GM06990 (cell line): Measurements from ENCODE around the gene C1QTNF1.

Experiments used
- DNase-seq: peaks from one replicate; pipeline ENCODE4 v3.0.0-alpha.2; 2011; ENCODE audit not compliant: insufficient read length; ENCODE audit errors: extremely low read depth
- H3K27me3 ChIP-seq: replicated peaks from 2 replicates; pipeline ENCODE4 v1.6.0; 2011; ENCODE audit warnings: low read length; ENCODE audit not compliant: control insufficient read depth, insufficient read depth
- H3K36me3 ChIP-seq: 2 replicates; pipeline ENCODE4 v1.5.1; 2011; ENCODE audit warnings: low read length; ENCODE audit not compliant: control insufficient read depth, insufficient read depth
- H3K4me3 ChIP-seq: replicated peaks from 2 replicates; pipeline ENCODE4 v1.5.1; 2011; ENCODE audit warnings: low read depth, mild to moderate bottlenecking, control low read depth, low read length
- TF ChIP-seq, protein P1 (sequence below): IDR thresholded peaks from 2 replicates; pipeline ENCODE4 v1.5.1; 2011; ENCODE audit warnings: low read length, control low read depth, mild to moderate bottlenecking, inconsistent platforms; ENCODE audit not compliant: insufficient read depth, poor library complexity, severe bottlenecking

Gene C1QTNF1, protein sequence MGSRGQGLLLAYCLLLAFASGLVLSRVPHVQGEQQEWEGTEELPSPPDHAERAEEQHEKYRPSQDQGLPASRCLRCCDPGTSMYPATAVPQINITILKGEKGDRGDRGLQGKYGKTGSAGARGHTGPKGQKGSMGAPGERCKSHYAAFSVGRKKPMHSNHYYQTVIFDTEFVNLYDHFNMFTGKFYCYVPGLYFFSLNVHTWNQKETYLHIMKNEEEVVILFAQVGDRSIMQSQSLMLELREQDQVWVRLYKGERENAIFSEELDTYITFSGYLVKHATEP

DNA sequence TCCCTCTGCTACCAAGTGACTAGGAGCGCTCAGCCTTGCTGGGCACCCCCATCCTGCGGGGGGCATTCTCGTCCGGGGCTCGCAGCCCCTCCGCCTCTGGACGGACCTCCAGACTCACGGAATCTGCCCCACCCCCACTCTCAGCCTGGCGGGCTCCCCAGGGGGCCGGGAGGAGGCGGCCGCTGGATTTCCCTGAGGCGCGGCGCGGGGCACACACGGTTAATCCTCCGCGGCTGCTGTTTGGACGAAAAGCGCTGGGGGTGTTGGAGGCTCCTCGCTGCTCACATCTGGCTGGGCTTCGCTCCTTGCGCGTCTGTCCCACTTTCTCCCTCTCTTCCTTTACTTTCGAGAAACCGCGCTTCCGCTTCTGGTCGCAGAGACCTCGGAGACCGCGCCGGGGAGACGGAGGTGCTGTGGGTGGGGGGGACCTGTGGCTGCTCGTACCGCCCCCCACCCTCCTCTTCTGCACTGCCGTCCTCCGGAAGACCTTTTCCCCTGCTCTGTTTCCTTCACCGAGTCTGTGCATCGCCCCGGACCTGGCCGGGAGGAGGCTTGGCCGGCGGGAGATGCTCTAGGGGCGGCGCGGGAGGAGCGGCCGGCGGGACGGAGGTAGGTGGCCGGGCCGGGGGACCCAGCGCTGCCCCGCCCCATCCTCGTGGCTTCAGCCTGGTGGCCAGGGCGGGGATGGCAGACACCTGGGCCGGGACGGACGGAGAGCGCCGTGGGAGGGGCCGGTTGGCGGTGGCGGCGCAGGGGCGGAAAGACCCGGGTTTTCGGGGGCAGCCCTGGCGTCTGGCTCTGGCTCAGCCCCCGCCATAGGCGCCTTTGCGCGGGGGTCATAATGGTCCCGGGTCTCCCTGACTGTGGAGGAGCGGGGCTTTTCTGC lies at the start of gene C1QTNF1:
Gene C1QTNF1, plus strand, starts transcription at position 284 of the 886 bp plus-strand sequence. CDS start 19,800 bp downstream, outside the sequence.
- Histone ChIP-seq H3K27me3 (peaks cover 4% of the 10 kb centered on the region; the same call in 1 of the 2 replicates), H3K4me3 (peak within 1 kb of the TSS; percentile 32), H3K36me3 (no peaks in the 10 kb centered on the region)
- no peak for DNase-seq
- TF ChIP-seq, protein P1, sequence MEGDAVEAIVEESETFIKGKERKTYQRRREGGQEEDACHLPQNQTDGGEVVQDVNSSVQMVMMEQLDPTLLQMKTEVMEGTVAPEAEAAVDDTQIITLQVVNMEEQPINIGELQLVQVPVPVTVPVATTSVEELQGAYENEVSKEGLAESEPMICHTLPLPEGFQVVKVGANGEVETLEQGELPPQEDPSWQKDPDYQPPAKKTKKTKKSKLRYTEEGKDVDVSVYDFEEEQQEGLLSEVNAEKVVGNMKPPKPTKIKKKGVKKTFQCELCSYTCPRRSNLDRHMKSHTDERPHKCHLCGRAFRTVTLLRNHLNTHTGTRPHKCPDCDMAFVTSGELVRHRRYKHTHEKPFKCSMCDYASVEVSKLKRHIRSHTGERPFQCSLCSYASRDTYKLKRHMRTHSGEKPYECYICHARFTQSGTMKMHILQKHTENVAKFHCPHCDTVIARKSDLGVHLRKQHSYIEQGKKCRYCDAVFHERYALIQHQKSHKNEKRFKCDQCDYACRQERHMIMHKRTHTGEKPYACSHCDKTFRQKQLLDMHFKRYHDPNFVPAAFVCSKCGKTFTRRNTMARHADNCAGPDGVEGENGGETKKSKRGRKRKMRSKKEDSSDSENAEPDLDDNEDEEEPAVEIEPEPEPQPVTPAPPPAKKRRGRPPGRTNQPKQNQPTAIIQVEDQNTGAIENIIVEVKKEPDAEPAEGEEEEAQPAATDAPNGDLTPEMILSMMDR: no peak

DNA sequence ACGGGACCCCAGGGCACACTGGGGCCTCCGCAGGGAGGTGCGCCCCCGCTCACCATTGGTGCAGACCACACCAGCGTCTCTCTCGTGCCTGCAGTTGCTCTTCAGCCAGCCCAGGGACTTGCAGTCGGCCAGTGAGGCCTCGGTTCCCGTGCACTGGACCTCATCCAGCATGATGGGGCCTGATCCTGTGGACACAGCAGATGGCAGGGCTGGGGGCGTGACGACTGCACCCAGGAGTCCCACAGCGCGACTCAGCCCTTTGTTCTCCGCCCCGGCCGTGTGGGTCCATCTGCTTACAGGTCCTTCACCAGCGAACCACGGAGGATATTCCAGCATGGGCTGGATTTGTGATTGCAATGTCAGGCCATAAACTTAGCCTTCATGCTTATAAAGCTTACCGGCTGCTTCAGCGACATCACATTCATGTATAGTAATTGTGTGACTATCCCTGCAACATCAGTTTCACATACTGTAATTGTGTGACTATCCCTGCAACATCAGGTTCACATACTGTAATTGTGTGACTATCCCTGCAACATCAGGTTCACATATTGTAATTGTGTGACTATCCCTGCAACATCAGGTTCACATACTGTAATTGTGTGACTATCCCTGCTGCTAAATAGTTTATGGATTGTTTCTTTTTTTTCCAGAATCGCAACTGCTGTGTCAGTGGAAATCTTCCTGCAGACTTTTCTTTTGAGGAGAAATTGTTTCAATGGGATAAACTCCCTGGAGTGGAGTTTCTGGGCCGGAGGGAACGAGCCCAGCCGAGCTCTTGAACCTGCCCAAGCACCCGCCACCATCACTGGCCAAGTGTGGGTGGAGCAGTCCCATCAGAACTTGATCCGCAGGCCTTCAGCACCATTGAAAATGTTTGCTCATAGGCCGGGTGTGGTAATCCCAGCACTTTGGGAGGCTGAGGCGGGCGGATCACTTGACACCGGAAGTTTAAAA lies 49.1 kb upstream of the C1QTNF1 start:
- TF ChIP-seq, protein P1: no peak
- Histone ChIP-seq H3K36me3 (no peaks in the 10 kb centered on the region), H3K4me3 (no peak overlapping the region), H3K27me3 (no peaks in the 10 kb centered on the region; the same call in 1 of the 2 replicates)
- no peak for DNase-seq

DNA sequence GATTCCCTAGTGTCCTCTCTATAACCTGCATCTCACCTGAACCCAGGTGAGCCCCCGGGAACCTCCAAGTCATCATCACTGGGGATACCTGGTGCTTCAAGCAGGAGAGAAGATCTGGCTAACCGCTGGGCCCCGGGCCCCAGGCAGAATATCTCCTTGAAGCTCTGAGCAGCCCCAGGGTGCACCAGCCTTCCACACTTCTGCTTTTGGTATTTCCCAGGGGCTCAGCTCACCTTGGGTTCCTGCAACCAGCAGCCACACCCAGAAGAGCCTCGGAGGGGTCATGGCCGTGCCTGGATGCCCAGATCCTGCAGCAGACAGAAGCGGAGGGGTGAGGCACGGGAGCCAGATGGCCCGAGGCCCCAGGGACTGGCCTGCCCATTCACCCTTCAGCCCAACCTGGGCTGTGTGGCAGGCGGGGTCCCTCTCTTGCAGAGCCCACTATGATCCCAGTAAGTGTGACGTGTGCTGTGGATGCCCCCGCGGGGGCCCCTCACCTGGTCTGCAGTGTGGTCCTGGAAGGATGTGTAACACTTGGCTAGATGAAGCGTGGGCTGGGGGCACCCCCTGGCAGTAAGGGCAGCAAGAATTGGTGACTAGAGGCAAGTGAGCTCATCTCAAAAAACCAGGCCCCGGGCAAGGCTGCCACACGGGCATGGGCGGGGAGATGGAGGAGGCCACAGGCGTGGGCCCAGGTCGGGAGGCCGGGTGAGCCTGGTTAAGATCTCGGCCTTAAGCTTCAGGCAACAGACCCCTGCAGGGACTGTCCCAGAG lies 46.9 kb upstream of the C1QTNF1 start:
- TF ChIP-seq, protein P1: no peak
- Histone ChIP-seq H3K4me3 (no peak overlapping the region), H3K27me3 (no peaks in the 10 kb centered on the region; the same call in 1 of the 2 replicates), H3K36me3 (no peaks in the 10 kb centered on the region)
- no peak for DNase-seq

DNA sequence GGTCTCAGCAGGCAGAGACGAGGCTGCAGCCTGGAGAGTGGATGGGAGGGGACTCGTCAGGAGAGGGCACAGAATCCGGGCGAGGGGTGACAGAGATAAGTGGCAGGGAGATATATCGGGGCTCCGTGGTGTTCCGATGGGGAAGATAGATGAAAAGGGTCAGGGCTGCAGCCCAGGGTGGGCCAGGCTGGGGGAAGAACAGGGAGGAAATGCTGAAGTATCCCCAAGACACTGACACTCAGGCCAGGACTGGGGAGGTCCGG lies 46.4 kb upstream of the C1QTNF1 start:
- H3K4me3 ChIP-seq: no peak overlapping the region

More for the DNA sequence above, 46.4 kb upstream of the C1QTNF1 start:
- TF ChIP-seq, protein P1: no peak
- no peak for DNase-seq
- Histone ChIP-seq H3K36me3 (no peaks in the 10 kb centered on the region), H3K27me3 (no peaks in the 10 kb centered on the region; the same call in 1 of the 2 replicates)
